HG03442 (cell line): ENCODE measurements around the gene TTR.

ENCODE experiments used
- ATAC-seq: cut with Tn5 transposase; IDR thresholded peaks from one replicate; pipeline ENCODE4 v1.9.1; 2021; ENCODE audit warnings: mild to moderate bottlenecking, moderate library complexity; ENCODE audit not compliant: unreplicated experiment

Gene TTR

GRCh38 chr18:31612124-31612523 is 20.4 kb downstream of the TTR start:
- no peak for ATAC-seq

DNA sequence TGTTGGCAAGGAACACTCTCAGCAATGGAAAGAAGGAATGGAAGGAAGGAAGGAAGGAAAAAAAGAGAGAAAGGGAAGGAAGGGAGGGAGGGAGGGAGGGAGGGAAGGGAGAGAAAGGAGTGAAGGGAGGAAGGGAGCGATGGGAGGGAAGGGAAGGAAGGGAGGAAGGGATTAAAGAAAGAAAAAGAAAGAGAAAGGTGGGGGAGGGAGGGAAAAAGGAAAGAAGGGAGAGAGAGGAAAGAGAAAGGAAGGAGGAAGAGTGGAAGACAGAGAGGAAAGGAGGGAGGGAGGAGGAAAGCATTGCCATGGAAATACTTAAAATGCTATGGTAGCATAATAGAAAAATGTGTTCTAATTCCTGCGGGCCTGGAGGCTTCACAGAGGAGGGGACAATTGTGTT is 22.4 kb downstream of the TTR start:
- ATAC-seq, result no peak

DNA sequence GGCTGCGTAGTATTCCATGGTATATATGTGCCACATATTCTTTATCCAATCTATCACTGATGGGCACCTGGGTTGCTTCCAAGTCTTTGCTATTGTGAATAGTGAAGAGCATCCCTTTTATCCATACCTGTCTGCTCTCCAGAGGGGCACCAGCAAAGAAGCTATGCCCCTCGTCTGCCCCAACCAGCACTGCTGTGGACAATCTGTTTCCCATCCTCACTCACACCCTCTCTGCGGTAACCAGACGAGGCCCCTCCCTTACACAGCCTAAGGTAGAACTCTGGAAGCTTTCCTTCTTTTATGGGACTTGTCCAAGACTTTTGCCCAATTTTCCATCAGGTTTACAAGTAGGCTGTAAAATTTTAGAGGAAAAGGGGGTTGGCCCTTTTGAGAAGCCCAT is 24.9 kb downstream of the TTR start:
- ATAC-seq, result no peak

- ATAC-seq, result no peak
Measured at GRCh38 chr18:31617031-31617717, 25.5 kb downstream of the TTR start.

DNA sequence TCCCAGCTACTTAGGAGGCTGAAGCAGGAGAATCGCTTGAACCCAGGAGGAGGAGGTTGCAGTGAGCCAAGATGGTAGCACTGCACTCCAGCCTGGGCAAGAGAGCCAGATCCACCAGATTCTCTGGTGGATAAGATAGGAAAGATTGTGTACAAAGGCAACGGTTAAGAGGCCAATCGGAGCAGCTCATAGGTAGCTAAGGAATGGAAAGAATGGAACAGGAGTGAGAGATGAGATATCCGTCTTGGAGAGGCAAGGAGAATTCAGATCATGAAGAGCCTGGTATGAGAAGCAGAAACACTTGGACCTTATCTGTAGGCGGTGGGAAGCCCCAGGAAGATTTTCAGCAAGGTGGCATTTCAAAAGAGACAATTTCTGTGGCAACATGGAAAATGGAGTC is 27.1 kb downstream of the TTR start:
- no peak for ATAC-seq

DNA sequence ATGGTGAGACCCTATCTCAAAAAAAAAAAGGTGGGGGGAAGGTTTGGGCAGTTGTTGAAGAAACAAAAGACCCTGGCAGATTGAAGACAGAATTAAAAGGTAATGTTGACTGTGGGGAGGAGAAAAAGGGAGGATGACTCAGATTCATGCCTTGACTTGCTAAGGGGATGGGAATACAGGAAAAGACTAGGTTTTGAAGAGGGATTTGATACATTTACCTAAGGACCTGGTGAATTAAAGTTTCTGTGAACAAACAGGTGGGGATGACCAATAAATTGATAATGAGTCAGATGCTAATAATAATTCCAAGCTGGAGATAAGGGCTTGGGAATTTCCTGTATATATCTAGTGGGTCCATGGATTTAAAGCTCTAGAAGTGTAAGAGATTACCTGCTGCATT is 27.6 kb downstream of the TTR start:
- no peak for ATAC-seq

DNA sequence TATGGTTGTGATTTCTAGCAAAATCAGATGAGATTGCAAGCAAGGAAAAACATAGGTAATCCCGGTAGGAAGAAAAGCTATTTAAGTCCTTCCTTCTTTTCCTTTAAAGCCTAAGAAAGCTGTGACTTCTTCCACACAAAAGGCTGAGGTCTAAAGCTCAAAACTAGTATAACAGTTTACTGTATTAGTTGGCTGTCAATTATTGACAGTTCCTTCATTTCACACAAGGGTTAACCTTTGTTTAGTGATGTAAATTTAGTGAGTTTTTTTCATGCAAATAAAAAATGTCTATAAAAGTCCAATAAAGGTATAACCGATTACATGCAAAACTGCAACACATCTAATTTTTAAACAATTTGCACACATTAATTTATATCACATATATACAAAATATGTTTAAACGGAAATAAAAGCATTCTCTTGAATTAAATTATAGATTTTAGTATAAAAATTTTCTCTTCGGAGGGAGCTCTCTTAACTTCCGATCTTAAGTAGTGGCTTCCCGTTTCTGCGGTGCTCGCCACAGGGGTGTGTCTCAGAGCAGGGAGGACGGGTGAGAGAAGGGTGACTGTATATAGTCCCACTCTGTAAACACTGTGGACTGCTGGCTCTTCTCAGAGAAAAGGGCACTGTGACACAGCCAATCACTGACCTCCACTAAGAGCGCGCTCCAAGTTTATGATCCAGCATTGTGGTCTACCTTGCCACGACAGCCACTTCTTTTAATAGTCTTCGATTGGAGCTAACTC is 33.4 kb downstream of the TTR start:
- ATAC-seq, result no peak

DNA sequence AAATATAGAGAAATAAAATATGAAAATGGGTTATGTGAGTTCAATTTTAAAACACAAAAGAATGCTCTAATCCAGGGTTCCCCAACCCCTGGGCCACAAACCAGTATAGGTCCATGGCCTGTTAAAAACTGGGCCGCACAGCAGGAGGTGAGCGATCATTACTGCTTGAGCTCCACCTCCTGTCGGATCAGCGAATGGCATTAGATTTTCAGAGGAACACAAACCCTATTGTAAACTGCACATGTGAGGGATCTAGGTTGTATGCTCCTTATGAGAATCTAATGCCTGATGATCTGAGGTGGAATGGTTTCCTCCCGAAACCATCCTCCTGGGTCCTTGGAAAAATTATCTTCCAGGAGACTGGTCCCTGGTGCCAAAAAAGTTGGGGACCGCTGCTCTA is 34.7 kb downstream of the TTR start:
- no peak for ATAC-seq

DNA sequence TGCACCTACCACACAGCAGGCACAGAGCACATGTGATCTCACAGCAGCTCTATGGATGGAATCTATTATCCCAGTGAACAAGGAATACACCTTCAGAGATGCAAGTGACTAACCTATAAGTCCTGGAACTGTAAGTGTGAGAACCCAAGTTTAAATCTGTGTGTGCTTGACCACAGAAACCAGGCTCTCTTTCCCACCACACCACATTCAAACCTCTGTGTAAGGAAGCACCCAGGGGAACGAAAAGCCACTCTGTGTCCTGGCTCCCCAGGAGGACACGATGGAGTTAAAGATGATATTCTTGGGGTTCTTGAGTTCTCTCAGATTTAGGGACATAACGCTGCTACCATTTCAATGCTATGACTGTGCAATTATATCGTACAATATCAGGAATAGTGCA is 38.9 kb downstream of the TTR start:
- ATAC-seq, result no peak

GRCh38 chr18:31631526-31631925 is 39.8 kb downstream of the TTR start:
- ATAC-seq, result no peak

- no peak for ATAC-seq
Measured at GRCh38 chr18:31632356-31632755, 40.7 kb downstream of the TTR start.

DNA sequence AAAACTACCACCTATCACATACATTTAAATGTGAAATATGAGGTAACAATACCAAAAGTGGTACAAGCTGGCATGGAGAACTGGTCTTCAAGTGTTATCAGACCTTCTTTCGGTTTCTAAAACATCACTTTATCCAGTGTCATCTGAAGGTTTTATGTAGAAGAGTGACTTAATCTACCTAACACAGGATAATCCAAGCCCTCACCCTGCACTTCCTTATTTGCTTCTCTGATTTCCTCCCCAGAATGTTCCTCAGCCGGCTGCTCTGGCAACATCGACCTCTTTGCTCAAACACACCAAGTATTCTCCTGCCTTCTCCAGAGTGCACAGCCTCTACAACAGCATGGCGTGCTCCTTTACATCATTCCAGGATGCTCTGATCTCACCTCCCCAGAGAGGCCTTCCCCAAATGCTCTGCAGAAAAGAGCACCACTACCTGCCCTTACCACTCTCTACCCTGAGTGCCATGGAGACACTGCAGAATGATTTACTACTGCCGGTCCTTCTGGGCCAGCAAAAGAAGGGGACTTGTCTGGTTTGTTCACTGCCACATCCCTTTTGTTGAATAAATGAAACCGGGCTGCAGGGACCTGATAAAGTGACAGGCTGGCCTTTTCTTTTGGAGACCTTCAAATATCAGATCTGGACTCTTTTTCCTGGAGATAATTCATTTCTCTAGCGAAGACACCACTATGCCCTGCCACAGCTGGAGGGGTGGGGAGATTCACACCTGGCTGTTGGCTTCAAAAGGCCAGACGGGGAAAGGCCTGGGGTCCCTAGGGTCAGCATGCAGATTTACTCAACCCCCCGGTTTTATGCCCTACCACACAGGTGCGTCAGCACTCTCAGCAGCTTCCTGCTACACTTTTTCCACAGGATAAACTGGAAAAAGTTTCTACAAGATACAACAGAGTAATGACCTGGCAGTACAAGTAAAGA is 42.0 kb downstream of the TTR start:
- peak; percentile 2 for ATAC-seq

DNA sequence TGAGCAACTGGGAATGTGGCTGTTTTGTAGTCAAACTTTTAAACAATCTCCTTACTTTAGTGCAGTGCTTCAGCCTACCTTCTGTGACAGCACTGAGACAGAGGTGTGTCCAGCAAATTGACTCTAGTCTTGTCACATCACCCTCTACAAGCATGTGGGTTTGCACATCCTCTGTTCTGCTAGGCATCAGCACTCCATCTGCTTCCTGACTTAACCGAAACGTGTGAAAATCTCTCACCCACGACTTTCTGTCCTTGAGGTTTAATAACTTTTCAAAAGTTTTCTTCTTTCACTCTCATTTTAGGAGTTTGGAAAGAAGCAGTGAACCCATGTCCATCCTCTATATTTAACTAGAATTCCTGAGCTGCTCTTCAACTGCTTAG is 42.6 kb downstream of the TTR start:
- peak; percentile 99 for ATAC-seq

- ATAC-seq, result no peak
Measured at GRCh38 chr18:31636387-31636786, 44.7 kb downstream of the TTR start.

DNA sequence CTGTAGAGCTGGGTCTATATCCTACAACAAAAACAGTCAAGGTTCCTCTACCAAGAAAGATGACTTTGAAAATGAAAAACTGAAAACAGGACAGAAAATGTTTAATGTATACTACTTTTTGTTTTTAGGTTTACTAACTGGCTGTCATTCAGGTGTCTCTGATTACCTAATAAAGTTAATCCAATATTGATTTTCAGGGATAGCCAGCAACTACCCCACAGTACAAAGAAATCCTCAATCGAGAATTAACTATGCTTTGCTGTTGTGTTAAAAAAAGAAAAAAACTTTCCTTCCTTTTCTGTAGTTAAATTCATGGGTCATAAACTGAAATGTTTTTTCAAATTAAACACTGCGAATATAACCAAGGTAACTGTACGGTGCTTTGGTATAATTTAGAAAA is 45.8 kb downstream of the TTR start:
- ATAC-seq, result no peak

DNA sequence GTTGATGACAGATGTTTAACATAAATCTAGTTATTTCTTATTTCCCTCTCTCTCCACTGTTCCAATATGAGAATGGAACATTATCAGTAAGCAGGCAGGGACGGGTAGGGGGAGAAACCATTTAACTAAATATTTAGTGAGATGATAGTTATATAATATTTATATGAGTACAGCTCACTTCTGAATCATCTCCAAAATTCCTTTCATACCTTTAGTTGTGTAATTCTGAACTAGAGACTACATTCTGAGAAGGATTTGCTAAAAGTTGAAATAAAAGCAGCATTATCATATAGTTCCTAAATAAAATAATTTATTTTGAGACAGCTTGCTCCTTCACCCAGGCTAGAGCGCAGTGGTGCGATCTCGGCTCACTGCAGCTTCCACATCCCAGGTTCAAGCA is 51.3 kb downstream of the TTR start:
- no peak for ATAC-seq

GRCh38 chr18:31645411-31645810 is 53.7 kb downstream of the TTR start:
- ATAC-seq, result no peak

- ATAC-seq, result no peak
Measured at GRCh38 chr18:31646332-31647126, 54.9 kb downstream of the TTR start.

DNA sequence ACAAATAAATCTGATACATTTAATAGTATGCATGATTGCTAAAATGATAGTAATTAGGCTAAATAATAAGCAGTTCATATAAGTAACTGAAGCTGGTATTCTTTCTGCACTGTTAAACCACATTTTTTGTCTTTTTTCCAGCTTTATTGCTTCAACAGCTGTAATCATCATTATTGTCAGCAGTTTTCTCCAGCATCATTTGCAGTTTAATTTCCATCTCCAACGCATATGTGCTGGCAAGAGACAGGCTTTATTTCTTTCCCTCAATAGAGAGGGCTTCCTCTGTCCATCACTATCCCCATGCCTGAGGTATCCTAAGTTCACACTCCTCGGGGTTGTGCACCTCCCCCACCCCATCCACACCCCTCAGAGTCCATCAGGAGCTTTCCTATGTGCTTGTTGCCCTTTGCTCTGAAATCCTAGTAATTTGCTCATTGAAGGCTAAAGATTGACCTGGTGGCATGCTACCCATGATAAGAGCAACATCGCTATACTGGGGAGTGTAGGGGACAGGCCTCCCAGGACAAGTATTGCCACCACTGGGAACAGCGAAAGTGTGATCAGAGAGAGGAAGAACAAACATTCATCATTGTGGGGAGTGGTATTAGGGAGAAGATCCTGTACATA is 55.6 kb downstream of the TTR start:
- no peak for ATAC-seq
